ENCODE data around the gene C1RL. TPM values are rescaled to one million over a fixed set of nuclear protein-coding genes. Genes with fewer than 3 reads are reported as not detected.
A peak's percentile ranks its signal among the peaks of the same experiment; 100 is the strongest.

C1RL gene
- total and polyA plus RNA-seq, 4 donors = 67.5 to 188 (median 124) TPM

DNA sequence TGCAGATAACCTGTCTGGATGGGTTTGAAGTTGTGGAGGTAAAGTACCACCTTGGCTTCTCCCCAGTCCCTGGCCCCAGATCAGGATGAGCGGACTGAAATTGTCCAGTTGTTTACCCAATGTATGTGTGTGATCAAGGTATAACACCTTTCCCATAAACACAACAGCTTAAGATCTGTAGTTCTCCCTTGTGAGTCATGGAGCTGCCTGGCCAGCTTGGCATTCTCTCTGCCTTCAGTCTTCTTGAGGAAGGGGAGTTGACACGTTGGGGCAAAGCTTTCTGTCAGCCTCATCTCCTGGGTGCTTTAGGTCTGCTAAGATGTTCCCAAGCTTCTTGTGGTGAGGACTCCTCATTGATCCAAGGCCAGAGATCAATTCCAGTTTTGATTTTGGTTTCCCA, 42.4 kb downstream of the C1RL start:
- peaks cover 12 to 71% (median 42%) of the 10 kb centered on the region in 4 donors for H3K36me3 ChIP-seq (ENCODE audit: control insufficient read depth in 4 of 4, insufficient read depth in 3 of 4, low read depth in 1 of 4, low read length in 3 of 4)
- 86% methylated on average over 2 of the region's 2 CpGs for WGBS

DNA sequence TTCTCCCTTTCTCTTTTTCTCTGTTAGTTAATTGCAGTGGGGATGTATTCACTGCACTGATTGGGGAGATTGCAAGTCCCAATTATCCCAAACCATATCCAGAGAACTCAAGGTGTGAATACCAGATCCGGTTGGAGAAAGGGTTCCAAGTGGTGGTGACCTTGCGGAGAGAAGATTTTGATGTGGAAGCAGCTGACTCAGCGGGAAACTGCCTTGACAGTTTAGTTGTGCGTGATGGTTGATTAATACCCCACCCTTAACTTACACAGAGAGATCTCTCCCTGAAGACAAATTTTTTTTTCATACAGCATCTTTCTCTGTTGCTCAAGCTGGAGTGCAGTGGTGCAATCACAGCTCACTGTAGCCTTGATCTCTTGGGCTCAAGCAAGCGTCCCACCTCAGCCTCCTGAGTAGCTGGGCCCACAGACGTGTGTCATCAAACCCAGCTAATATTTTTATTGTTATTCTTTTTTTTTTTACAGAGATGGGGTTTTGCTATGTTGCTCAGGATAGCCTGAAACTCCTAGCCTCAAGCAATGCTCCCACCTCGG, 43.9 kb downstream of the C1RL start:
- peak overlapping the region in 1 of 2 donors; percentile 39 for H3K9ac ChIP-seq (ENCODE audit: low read depth in 1 of 2, low read length in 2 of 2)
- no peaks in the 10 kb centered on the region for H3K27me3 ChIP-seq (ENCODE audit: control insufficient read depth in 4 of 4, insufficient read depth in 4 of 4, low read length in 3 of 4)
- WGBS = 76% methylated on average over 7 of the region's 7 CpGs
- no peaks in the 10 kb centered on the region for H3K9me3 ChIP-seq (ENCODE audit: control insufficient read depth in 4 of 4, low read length in 3 of 4)
- no peak overlapping the region for H3K4me3 ChIP-seq (ENCODE audit: low read depth in 1 of 3, low read length in 3 of 3)
- H3K4me1 ChIP-seq (ENCODE audit: control insufficient read depth in 4 of 4, insufficient read depth in 4 of 4, low read length in 3 of 4) = peaks cover 21 to 72% (median 68%) of the 10 kb centered on the region in 4 donors
- peaks cover 12 to 62% (median 37%) of the 10 kb centered on the region in 4 donors for H3K36me3 ChIP-seq (ENCODE audit: control insufficient read depth in 4 of 4, insufficient read depth in 3 of 4, low read depth in 1 of 4, low read length in 3 of 4)
- no peak overlapping the region for H3K27ac ChIP-seq (ENCODE audit: low read depth in 1 of 2, low read length in 2 of 2)
- no peak for TF ChIP-seq NR2F2 (IDR thresholded peaks at IDR 0.05)
- no peak for TF ChIP-seq EGR1 (IDR thresholded peaks at IDR 0.05; ENCODE audit: low read depth in 2 of 2)
- TF ChIP-seq MAX (IDR thresholded peaks at IDR 0.05) = no peak
- TF ChIP-seq RXRA (IDR thresholded peaks at IDR 0.05) = no peak
- TF ChIP-seq CTCF (IDR thresholded peaks at IDR 0.05; ENCODE audit: low read depth, low read length, missing input control) = no peak
- TF ChIP-seq, protein P1, sequence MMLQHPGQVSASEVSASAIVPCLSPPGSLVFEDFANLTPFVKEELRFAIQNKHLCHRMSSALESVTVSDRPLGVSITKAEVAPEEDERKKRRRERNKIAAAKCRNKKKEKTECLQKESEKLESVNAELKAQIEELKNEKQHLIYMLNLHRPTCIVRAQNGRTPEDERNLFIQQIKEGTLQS (IDR thresholded peaks at IDR 0.05) = no peak
- TF ChIP-seq, protein P2, sequence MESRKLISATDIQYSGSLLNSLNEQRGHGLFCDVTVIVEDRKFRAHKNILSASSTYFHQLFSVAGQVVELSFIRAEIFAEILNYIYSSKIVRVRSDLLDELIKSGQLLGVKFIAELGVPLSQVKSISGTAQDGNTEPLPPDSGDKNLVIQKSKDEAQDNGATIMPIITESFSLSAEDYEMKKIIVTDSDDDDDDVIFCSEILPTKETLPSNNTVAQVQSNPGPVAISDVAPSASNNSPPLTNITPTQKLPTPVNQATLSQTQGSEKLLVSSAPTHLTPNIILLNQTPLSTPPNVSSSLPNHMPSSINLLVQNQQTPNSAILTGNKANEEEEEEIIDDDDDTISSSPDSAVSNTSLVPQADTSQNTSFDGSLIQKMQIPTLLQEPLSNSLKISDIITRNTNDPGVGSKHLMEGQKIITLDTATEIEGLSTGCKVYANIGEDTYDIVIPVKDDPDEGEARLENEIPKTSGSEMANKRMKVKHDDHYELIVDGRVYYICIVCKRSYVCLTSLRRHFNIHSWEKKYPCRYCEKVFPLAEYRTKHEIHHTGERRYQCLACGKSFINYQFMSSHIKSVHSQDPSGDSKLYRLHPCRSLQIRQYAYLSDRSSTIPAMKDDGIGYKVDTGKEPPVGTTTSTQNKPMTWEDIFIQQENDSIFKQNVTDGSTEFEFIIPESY (IDR thresholded peaks at IDR 0.05) = no peak
- DNase-seq (ENCODE audit: low spot score) = peak; percentile 8

More for the DNA sequence above, 42.4 kb downstream of the C1RL start:
- TF ChIP-seq YY1 (IDR thresholded peaks at IDR 0.05) (no peak), FOXA2 (IDR thresholded peaks at IDR 0.05) (no peak), NR2F2 (IDR thresholded peaks at IDR 0.05) (no peak), FOXA1 (IDR thresholded peaks at IDR 0.05) (no peak)
- TF ChIP-seq, protein P3, sequence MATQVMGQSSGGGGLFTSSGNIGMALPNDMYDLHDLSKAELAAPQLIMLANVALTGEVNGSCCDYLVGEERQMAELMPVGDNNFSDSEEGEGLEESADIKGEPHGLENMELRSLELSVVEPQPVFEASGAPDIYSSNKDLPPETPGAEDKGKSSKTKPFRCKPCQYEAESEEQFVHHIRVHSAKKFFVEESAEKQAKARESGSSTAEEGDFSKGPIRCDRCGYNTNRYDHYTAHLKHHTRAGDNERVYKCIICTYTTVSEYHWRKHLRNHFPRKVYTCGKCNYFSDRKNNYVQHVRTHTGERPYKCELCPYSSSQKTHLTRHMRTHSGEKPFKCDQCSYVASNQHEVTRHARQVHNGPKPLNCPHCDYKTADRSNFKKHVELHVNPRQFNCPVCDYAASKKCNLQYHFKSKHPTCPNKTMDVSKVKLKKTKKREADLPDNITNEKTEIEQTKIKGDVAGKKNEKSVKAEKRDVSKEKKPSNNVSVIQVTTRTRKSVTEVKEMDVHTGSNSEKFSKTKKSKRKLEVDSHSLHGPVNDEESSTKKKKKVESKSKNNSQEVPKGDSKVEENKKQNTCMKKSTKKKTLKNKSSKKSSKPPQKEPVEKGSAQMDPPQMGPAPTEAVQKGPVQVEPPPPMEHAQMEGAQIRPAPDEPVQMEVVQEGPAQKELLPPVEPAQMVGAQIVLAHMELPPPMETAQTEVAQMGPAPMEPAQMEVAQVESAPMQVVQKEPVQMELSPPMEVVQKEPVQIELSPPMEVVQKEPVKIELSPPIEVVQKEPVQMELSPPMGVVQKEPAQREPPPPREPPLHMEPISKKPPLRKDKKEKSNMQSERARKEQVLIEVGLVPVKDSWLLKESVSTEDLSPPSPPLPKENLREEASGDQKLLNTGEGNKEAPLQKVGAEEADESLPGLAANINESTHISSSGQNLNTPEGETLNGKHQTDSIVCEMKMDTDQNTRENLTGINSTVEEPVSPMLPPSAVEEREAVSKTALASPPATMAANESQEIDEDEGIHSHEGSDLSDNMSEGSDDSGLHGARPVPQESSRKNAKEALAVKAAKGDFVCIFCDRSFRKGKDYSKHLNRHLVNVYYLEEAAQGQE (IDR thresholded peaks at IDR 0.05) = no peak
- Histone ChIP-seq H3K27me3 (ENCODE audit: control insufficient read depth in 4 of 4, insufficient read depth in 4 of 4, low read length in 3 of 4) (no peaks in the 10 kb centered on the region), H3K27ac (ENCODE audit: low read depth in 1 of 2, low read length in 2 of 2) (peak overlapping the region in 1 of 2 donors; percentile 20), H3K4me3 (ENCODE audit: low read depth in 1 of 3, low read length in 3 of 3) (no peak overlapping the region), H3K9ac (ENCODE audit: low read depth in 1 of 2, low read length in 2 of 2) (no peak overlapping the region), H3K9me3 (ENCODE audit: control insufficient read depth in 4 of 4, low read length in 3 of 4) (no peaks in the 10 kb centered on the region), H3K4me1 (ENCODE audit: control insufficient read depth in 4 of 4, insufficient read depth in 4 of 4, low read length in 3 of 4) (peaks cover 22 to 83% (median 80%) of the 10 kb centered on the region in 4 donors)
- no peak for DNase-seq (ENCODE audit: low spot score)
